Fibroblast of mammary gland (primary cell): Measurements from ENCODE around the gene ELMO1.

Experiments
- DNase-seq: peaks from one replicate; pipeline ENCODE4 v3.0.0-alpha.2; 2010; ENCODE audit warnings: low read depth
- H3K4me3 ChIP-seq: 2 replicates; pipeline ENCODE4 v1.5.1; 2011; ENCODE audit warnings: low read depth, mild to moderate bottlenecking, low read length, moderate library complexity; ENCODE audit not compliant: control insufficient read depth
- CTCF ChIP-seq: conservative IDR thresholded peaks from 2 replicates; pipeline ENCODE4 v1.5.1; 2011; ENCODE audit warnings: low read depth, low read length, inconsistent platforms; ENCODE audit not compliant: control insufficient read depth, insufficient read depth

ELMO1 gene

GRCh38 chr7:36887969-36888368 is 560.7 kb downstream of the ELMO1 start:
- no peak for DNase-seq
- no peak for TF ChIP-seq CTCF
- H3K4me3 ChIP-seq = no peak overlapping the region

- TF ChIP-seq CTCF = no peak
- no peak for DNase-seq
- no peak overlapping the region for H3K4me3 ChIP-seq
Measured at GRCh38 chr7:36887233-36887632, 561.4 kb downstream of the ELMO1 start.

- no peak for DNase-seq
- H3K4me3 ChIP-seq = no peak overlapping the region
- no peak for TF ChIP-seq CTCF
Measured at GRCh38 chr7:36884910-36885309, 563.8 kb downstream of the ELMO1 start.

GRCh38 chr7:36884351-36884750 is 564.3 kb downstream of the ELMO1 start:
- no peak overlapping the region for H3K4me3 ChIP-seq
- no peak for DNase-seq
- no peak for TF ChIP-seq CTCF

GRCh38 chr7:36881233-36881874 is 567.3 kb downstream of the ELMO1 start:
- no peak for DNase-seq
- no peak for TF ChIP-seq CTCF
- no peak overlapping the region for H3K4me3 ChIP-seq

- H3K4me3 ChIP-seq = no peak overlapping the region
- DNase-seq = no peak
- TF ChIP-seq CTCF = no peak
Measured at GRCh38 chr7:36880108-36880507, 568.6 kb downstream of the ELMO1 start.

- no peak for TF ChIP-seq CTCF
- DNase-seq = no peak
- no peak overlapping the region for H3K4me3 ChIP-seq
Measured at GRCh38 chr7:36879021-36879420, 569.6 kb downstream of the ELMO1 start.
